Heart left ventricle (tissue), 13 donors: ENCODE results near the gene GANAB.

ENCODE experiments used
- POLR2A ChIP-seq, 2 donors: fragments of 450-650 bp; IDR thresholded peaks; one replicate each; pipeline ENCODE4 v1.6.1; 2017; ENCODE audit warnings: antibody characterized with exemption in 2 of 2, mild to moderate bottlenecking in 2 of 2, moderate library complexity in 2 of 2
- TF ChIP-seq, protein P1 (sequence below), 12 donors: fragments of 200-600 bp; sonication (generic) in 4 of 12; IDR thresholded peaks; one replicate each; pipeline versions ENCODE4 v1.5.0 to v1.8.0; 2018 to 2022; ENCODE audit warnings: antibody characterized with exemption in 12 of 12, mild to moderate bottlenecking in 5 of 12
- donor health status: ischemic (EF 13 %, LVEDD 7.1; RV severe dilation, severe dysfunction).
- donor health status: DM: no; HTN: yes; CAD: no.
- donor health status: DM: no; HTN: no; CAD: no.
- donor health status: ischemic (EF 25% LVEDD 6.9; RV normal size, moderate dysfunction).
- donor health status: ischemic (EF 25% LVEDD 5.7; RV mildly dilated, moderate dysfunction).
- donor health status: ischemic (EF 35%, LVEDD 5.7; RV mildly dilated, moderate dysfunction).
- donor health status: nonischemic (EF 11% LVEDD 7.7; RV severe dilation, severe dysfunction).
- donor health status: DM: yes; HTN: yes; CAD: no.
- donor health status: PGD.
- donor health status: ischemic (EF 29% LVEDD 5.4; RV normal size, mild dysfunction).
- donor health status: nonischemic (EF 23%, LVEDD 6.1; RV moderate dilation, normal function).

DNA sequence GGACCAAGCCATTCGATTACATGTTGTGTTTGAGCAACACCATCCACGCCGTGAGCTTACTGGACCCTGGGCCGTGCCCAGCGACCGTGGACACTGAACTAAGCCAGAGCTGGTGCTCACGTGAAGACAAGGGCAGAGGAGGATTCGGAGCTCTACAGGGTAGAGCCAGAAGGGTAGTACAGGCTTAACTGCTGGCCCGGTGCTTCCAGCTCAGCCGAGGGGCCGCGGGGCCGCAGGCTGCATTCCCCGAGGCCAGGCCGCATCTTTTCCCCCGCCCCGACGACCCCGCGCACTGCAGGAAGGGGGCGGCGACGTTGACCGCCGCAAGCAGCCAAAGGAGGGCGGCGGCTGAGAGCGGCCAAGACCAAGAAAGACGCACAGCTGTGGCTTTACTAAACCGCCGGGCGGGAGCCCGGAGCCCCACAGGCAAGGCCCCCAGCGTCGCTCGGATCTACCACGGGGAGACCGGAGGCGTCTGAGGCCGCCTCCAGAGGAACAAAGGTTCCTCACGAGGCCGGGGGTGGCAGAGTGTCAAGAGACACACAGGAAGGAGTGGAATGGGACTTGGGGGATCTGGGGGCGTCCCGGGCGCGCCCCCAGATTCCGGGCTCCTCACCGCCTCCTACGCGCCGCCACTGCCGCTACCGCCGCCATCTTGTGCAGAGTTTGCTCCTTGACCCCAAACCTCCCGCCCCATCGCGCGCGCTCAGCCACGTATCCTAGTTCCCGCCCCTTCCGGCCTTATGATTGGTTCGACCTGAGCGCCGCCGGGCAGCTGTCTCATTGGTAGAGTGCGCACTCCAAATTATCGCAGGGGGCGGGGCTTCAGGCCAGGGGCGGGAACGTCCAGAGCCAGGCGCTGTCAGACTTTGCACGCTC lies at the start of gene GANAB:
- TF ChIP-seq, protein P1, sequence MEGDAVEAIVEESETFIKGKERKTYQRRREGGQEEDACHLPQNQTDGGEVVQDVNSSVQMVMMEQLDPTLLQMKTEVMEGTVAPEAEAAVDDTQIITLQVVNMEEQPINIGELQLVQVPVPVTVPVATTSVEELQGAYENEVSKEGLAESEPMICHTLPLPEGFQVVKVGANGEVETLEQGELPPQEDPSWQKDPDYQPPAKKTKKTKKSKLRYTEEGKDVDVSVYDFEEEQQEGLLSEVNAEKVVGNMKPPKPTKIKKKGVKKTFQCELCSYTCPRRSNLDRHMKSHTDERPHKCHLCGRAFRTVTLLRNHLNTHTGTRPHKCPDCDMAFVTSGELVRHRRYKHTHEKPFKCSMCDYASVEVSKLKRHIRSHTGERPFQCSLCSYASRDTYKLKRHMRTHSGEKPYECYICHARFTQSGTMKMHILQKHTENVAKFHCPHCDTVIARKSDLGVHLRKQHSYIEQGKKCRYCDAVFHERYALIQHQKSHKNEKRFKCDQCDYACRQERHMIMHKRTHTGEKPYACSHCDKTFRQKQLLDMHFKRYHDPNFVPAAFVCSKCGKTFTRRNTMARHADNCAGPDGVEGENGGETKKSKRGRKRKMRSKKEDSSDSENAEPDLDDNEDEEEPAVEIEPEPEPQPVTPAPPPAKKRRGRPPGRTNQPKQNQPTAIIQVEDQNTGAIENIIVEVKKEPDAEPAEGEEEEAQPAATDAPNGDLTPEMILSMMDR (IDR thresholded peaks at IDR 0.05), result peak in 1 of 12 donors; percentile 3
- TF ChIP-seq POLR2A (IDR thresholded peaks at IDR 0.05), result peak in 1 of 2 donors; percentile 64
